HG03103 (cell line): ENCODE results near the gene FAM174C.

Source experiments
- ATAC-seq: cut with Tn5 transposase; IDR thresholded peaks from one replicate; pipeline ENCODE4 v1.9.1; 2021; ENCODE audit warnings: low read depth; ENCODE audit not compliant: unreplicated experiment

Gene FAM174C

GRCh38 chr19:1271528-1272422 is 3.6 kb upstream of the FAM174C start:
- no peak for ATAC-seq

- ATAC-seq: no peak
Measured at GRCh38 chr19:1272423-1273262, 2.7 kb upstream of the FAM174C start.

GRCh38 chr19:1273263-1274041 is 1.9 kb upstream of the FAM174C start:
- no peak for ATAC-seq

DNA sequence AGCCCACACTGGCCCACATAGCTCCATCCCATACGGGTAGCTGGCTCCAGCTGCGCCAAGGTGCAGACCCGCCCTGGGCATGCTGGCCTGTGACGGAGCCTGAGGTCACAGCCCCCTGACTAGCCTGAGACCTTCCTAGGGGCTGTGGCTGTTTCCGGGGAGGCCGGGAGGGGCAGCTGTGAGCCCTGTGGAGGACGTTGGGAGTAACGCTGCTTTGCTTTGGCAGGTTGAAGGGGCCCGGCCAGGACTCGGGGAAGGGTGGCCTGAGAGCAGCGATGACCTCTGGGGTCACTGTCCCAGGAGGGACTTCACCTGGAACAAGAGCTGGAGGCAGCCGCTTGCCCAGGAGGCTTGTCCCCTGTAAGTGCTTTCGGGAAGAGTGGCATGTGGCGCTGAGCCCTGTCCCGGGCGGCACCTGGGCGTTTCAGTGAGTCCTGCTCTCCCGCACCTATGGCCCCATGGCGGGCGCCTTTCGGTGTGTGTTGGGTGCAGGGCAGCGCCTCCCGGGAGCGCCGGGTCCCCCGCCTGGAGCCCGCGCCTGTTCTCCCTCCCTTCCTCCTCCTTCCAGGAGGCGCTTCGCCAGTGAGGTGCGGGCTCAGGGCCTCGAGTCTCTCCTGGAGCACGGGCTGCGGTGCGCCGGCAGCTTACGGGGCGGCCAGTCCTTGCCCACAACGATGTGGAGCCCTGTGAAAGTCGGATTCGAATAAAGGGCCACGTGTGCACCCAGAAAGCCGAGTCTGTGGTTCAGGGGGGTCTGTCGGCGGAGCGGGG is 1.1 kb upstream of the FAM174C start:
- ATAC-seq: no peak

- no peak for ATAC-seq
Measured at GRCh38 chr19:1274852-1275259, 474 bp upstream of the FAM174C start.

DNA sequence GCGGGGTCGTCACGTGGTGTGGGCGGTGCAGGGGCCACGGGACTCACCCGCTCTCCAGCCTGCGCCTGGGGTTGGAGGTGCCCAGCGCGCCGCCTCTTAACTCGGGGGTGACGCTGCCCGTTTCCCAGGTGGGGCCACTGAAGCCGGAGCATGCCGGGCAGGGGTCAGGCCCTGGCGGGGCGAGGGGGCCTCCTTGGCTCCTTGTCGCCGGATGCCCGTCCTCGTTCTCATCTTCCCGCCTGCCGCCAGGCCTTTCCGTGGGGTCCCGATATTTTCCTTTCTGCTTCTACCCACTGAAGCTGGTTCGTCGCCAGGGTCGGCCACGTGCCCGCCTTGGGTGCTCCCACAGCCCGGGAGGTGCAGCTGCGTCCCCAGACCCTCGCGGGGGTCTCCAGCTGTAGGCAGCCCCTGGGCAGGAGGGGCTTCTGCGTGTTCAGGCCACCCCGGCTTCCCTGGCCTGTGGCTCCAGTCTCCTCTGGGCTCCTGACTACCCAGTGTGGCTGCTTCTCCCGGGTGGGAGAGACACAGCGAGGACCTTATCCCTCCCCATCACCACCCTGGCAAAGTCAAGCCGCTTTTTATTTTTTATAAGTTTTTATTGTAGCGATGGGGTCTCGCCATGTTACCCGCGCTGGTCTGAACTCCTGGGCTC is 772 bp downstream of the FAM174C start:
- ATAC-seq: peak; percentile 0

- no peak for ATAC-seq
Measured at GRCh38 chr19:1276628-1277022, 1.3 kb downstream of the FAM174C start.

DNA sequence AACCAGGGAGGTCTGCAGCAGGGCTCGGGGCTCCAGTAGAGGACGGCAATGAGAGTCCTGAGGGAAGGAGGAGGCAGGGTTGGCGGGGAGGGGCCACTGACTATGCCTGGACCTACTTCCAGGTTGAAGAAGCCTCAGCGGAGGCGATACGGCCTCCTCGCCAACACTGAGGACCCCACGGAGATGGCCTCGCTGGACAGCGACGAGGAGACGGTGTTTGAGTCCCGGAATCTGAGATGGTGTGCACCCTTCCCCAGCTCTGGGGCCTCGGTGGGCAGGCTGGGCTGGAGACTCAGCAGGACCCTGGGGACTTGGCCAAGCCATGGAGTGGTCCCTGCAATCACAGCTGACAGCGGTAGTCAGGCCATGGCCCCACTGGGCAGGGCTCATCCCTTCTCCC is 1.7 kb downstream of the FAM174C start:
- ATAC-seq: no peak

DNA sequence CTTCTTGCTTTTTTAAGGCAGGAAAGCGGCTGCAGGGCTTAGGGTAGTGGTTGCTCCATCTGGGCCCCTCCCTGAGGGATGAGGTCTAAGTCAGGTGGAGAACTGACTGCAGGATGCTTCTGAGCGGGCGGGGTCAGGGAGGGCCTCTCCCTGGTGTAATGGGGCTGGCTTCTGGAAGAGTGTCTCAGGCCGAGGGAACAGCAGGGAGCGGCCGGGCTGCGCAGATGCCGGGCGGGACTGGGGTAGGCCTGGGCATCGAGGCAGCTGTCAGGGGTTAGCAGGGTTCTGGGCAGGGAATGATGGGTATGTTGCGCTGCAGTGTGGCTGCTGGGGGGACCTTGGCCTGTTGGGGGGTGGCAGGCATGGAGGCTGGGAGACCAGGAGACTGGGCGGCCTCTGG is 2.7 kb downstream of the FAM174C start:
- ATAC-seq: no peak

DNA sequence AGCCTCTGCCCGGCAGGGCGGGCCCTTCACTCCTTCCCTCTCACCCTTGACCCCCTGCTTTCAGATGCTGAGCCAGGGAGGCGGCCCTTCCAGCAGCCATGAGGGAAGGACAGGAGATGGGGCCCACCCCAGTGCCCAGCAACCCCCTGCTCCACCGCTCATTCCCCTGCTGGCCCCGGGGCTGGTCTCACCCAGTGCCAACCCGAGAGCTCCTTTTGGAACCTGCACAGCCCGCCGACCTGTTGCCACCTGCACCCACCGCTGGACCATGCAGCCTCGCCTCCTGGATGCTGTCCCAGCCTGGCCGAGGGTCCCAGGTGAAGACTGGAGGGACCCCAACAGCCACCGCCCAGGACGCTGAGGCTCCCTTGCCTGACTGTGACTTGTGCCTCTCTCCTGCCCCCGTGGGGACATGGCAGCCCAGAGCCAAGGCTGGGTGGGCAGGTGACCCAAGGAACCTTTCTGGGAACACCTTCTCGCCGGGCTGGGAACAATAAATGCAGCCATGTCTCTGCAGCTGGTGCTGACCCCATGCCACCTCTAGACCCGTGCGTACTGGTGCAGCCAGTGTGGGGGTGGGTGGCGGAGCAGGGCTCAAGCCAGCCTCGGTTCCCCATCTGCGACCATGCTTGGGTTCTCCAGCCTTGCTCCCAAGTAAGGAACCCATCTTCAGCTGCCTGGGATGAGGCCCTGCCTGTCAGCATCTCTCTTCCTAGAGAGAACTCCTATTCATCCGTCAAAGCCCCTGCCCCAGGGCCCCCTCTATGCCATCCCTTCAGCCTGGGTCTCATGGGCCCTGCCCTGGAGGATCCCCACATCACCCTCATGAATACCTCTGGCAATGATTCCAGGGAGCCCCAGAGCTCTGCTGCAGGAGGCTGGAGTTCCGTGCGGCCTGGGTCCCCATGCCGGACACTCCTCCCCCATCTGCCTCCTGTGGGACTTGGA is 3.7 kb downstream of the FAM174C start:
- no peak for ATAC-seq

- no peak for ATAC-seq
Measured at GRCh38 chr19:1279782-1280341, 4.5 kb downstream of the FAM174C start.

DNA sequence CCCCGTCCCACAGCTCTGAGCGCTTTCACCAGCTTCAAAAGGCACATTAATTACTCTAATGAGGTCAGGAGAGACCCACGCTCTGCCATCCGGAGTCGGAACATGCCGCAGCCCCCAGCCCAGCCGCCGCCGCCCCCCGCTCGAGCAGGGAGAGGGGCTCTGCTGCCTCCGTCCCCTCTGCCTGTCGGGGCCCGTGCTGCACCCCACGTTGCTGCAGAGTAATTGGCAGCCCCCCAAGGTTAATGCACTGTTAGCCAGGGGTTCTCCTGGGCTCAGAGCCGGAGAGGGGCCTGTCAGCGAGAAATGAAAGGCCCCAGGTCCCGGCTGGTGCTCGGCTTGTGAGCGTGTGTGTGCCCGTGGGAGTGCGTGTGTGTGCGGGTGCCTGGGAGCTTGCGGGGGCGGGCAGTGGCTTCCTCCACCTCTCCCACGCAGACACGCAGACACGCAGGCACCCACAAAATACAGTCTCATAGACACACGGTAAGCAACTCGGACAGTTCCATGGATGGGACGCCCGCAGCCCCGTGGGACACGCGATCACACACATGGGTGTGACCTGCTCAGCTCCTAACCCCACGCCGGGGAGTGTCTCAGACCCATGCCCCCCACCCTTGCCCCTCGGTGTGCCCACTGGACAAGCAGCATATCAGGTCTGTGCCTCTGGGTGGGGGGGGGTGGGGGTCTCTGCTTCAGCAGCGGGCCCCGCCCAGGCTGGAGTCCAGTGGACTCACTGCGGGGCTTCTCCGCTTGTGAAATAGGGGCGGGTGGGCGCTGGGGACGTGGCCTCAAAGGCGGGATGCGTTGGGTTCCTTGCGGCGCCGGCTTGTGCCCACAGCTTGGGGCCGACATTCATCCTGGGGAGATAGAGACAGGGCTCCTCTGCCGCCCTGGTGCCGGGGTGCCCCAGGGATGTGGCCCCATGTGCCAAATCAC is 5.6 kb downstream of the FAM174C start:
- ATAC-seq: no peak

DNA sequence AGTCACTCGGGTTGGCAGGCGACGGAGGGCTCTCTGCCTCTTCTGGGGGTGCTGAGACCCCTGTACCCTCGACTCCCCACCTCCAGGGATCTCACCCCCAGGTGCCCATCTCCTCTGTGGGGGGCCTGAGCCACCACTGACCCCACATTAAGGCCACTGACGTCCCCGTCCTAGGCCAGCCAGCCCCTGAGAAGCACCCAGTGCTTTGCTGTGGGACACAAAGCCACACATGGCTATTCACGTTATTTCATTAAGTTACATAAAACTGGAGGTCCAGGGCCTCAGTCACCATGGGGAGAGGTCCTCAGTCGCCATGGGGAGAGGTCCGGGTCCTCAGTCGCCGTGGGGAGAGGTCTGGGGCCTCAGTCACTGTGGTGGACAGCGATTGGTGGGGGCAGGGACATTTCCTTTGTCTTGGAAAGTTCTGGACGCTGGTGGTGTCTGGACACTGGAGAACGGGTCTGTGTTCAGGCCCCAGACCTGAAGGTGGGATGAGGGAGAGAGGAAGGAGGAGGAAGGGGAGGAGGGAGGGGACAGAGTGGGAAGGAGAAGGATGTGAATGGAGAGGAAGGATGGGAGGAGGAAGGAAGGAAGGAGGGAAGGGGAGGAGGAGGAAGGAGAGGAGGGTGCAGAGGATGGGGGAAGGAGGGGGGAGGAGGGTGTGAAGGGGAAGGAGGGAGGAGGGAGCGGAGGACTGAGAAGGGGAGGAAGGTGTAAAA is 6.4 kb downstream of the FAM174C start:
- ATAC-seq: no peak

DNA sequence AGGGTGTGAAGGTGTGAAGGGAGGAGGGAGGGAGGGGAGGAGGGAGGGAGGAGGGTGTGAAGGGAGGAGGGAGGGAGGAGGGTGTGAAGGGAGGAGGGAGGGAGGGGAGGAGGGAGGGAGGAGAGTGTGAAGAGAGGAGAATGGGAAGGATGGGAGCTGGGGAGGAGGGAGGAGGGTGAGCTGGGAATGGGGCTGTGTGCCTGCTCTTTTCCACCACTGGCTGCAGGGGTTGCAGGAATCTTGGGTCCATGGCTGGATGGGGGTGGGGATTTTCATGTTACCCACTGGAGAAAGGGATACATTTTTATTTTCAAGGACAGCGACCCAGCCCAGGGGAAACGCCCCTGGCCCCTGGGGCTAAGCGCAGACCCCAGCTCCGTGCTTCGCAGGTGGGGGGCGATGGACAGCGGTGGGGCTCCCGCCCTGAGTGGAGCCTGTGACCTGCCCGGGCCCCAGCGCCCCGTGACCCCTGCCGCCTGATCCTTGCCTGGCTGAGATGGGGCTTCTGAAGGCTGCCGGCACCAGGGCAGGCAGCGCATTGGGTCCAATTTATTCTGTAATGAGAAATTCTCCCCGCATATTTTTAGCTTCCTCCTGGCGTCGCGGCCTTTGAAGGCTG is 7.4 kb downstream of the FAM174C start:
- ATAC-seq: no peak

GRCh38 chr19:1283207-1283916 is 8.0 kb downstream of the FAM174C start:
- ATAC-seq: no peak

GRCh38 chr19:1283917-1284292 is 8.6 kb downstream of the FAM174C start:
- no peak for ATAC-seq
